ENCODE measurements around the gene EIF4E1B.

Gene EIF4E1B

DNA sequence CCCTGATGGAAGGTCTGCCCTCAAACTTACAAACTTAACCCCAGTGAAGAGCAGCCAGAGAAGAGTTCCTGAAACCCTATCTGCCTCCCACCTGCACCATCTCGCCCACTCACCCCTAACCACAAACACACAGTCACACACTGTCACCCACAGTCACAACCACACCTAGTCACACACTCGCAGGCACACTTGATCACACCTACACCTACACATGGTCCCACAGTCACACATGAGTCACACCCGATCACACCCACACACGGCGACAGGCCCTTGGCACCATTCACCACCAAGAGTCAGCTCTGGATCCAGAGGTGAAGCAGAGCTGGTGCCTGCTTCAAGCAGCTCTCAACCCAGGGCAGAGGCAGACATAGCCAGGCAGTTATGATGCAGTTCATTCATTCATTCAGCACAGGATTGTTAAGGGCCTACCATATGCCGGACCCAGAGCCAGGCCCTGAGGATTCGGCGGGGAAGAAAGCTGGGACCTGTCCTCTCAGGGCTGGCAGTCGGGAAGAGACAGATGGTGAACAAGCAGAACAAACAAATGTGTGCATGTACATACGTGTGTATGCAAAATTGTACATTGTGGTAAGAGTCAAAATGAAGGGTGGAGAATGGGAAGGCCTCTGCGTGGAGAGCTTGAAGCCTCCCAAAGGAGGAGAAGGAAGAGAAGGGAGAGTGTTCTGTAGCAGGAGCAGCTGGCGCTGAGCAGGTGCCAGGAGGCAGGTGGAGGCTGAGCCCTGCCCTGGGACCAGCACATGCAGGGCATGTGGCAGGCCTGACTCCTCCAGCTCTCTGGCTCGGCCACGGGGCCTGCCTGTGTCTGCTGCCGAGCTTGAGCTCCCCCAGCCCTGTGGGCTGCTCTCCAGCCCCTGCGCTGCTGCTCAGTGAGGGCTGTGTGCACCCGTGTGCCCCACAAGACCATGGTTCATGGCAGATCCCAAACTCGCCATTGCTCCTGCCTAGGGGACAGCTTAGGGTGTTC is 23.2 kb downstream of the EIF4E1B start:
- Histone ChIP-seq H3K27me3 (ENCODE audit: insufficient read depth, low read length) (no peaks in the 10 kb centered on the region), H3K36me3 (ENCODE audit: control insufficient read depth in 1 of 2, insufficient read depth in 2 of 2, low read length in 2 of 2) (peaks cover 5 to 19% of the 10 kb centered on the region in 2 experiments), H4K8ac (ENCODE audit: low read depth, low read length) (no peak overlapping the region), H2AFZ (ENCODE audit: insufficient read depth, low read length, poor library complexity) (no peak overlapping the region), H3K4me3 (ENCODE audit: low read depth, low read length) (no peak overlapping the region), H3K4me2 (ENCODE audit: low read length) (no peak overlapping the region), H2BK5ac (ENCODE audit: low read depth, low read length, poor library complexity) (no peak overlapping the region), H3K9ac (ENCODE audit: low read length) (no peak overlapping the region), H4K91ac (ENCODE audit: low read depth, low read length) (no peak overlapping the region), H3K4me1 (ENCODE audit: control insufficient read depth in 1 of 2, insufficient read depth in 2 of 2, low read length in 2 of 2) (no peaks in the 10 kb centered on the region), H3K14ac (ENCODE audit: low read length) (no peak overlapping the region), H3K23ac (ENCODE audit: low read length) (no peak overlapping the region), H3K79me2 (ENCODE audit: control insufficient read depth, insufficient read depth, low read length, poor library complexity) (no peaks in the 10 kb centered on the region), H2AK5ac (ENCODE audit: low read length) (no peak overlapping the region), H3K18ac (ENCODE audit: low read length) (no peak overlapping the region), H3K9me3 (ENCODE audit: insufficient read depth, low read depth, low read length) (no peaks in the 10 kb centered on the region), H3K79me1 (ENCODE audit: low read length) (no peaks in the 10 kb centered on the region), H2BK12ac (ENCODE audit: low read length) (no peak overlapping the region), H4K12ac (ENCODE audit: low read depth, low read length) (no peak overlapping the region), H2BK120ac (ENCODE audit: insufficient read depth, low read length, poor library complexity) (no peak overlapping the region), H3K27ac (ENCODE audit: low read depth, low read length) (no peak overlapping the region), H3K4ac (ENCODE audit: low read depth, low read length) (no peak overlapping the region)
- no peak for DNase-seq
- no CpG with 5 or more reads among the region's 18 CpGs for WGBS (ENCODE audit: extremely low coverage, insufficient coverage, insufficient read length)

- no peak overlapping the region for H2BK120ac ChIP-seq (ENCODE audit: insufficient read depth, low read length, poor library complexity)
- no peak overlapping the region for H3K18ac ChIP-seq (ENCODE audit: low read length)
- no peak overlapping the region for H3K4me3 ChIP-seq (ENCODE audit: low read depth, low read length)
- H3K4me1 ChIP-seq (ENCODE audit: control insufficient read depth in 1 of 2, insufficient read depth in 2 of 2, low read length in 2 of 2): no peaks in the 10 kb centered on the region
- no peaks in the 10 kb centered on the region for H3K9me3 ChIP-seq (ENCODE audit: insufficient read depth, low read depth, low read length)
- no peak overlapping the region for H2BK12ac ChIP-seq (ENCODE audit: low read length)
- H3K4ac ChIP-seq (ENCODE audit: low read depth, low read length): no peak overlapping the region
- no peaks in the 10 kb centered on the region for H3K27me3 ChIP-seq (ENCODE audit: insufficient read depth, low read length)
- H3K14ac ChIP-seq (ENCODE audit: low read length): no peak overlapping the region
- H3K36me3 ChIP-seq (ENCODE audit: control insufficient read depth in 1 of 2, insufficient read depth in 2 of 2, low read length in 2 of 2): peaks cover 5 to 19% of the 10 kb centered on the region in 2 experiments
- no peaks in the 10 kb centered on the region for H3K79me1 ChIP-seq (ENCODE audit: low read length)
- DNase-seq: no peak
- H3K4me2 ChIP-seq (ENCODE audit: low read length): no peak overlapping the region
- no peak overlapping the region for H2AFZ ChIP-seq (ENCODE audit: insufficient read depth, low read length, poor library complexity)
- H4K91ac ChIP-seq (ENCODE audit: low read depth, low read length): no peak overlapping the region
- no peak overlapping the region for H2AK5ac ChIP-seq (ENCODE audit: low read length)
- WGBS (ENCODE audit: extremely low coverage, insufficient coverage, insufficient read length): no CpG with 5 or more reads among the region's 14 CpGs
- H3K79me2 ChIP-seq (ENCODE audit: control insufficient read depth, insufficient read depth, low read length, poor library complexity): no peaks in the 10 kb centered on the region
- no peak overlapping the region for H2BK5ac ChIP-seq (ENCODE audit: low read depth, low read length, poor library complexity)
- H3K23ac ChIP-seq (ENCODE audit: low read length): no peak overlapping the region
- H4K8ac ChIP-seq (ENCODE audit: low read depth, low read length): no peak overlapping the region
- H4K12ac ChIP-seq (ENCODE audit: low read depth, low read length): no peak overlapping the region
- H3K27ac ChIP-seq (ENCODE audit: low read depth, low read length): no peak overlapping the region
- no peak overlapping the region for H3K9ac ChIP-seq (ENCODE audit: low read length)
Observed at GRCh38 chr5:176654856-176655255, 24.4 kb downstream of the EIF4E1B start.

GRCh38 chr5:176656467-176656990 is 26.1 kb downstream of the EIF4E1B start:
- DNase-seq: no peak
- H2AK5ac ChIP-seq (ENCODE audit: low read length): no peak overlapping the region
- H3K4me1 ChIP-seq (ENCODE audit: control insufficient read depth in 1 of 2, insufficient read depth in 2 of 2, low read length in 2 of 2): no peaks in the 10 kb centered on the region
- no peak overlapping the region for H2BK5ac ChIP-seq (ENCODE audit: low read depth, low read length, poor library complexity)
- no peak overlapping the region for H3K4me2 ChIP-seq (ENCODE audit: low read length)
- no peak overlapping the region for H2BK120ac ChIP-seq (ENCODE audit: insufficient read depth, low read length, poor library complexity)
- H3K14ac ChIP-seq (ENCODE audit: low read length): no peak overlapping the region
- no peak overlapping the region for H4K8ac ChIP-seq (ENCODE audit: low read depth, low read length)
- H2AFZ ChIP-seq (ENCODE audit: insufficient read depth, low read length, poor library complexity): no peak overlapping the region
- H3K36me3 ChIP-seq (ENCODE audit: control insufficient read depth in 1 of 2, insufficient read depth in 2 of 2, low read length in 2 of 2): peaks cover 5 to 19% of the 10 kb centered on the region in 2 experiments
- no CpG with 5 or more reads among the region's 13 CpGs for WGBS (ENCODE audit: extremely low coverage, insufficient coverage, insufficient read length)
- no peak overlapping the region for H2BK12ac ChIP-seq (ENCODE audit: low read length)
- no peak overlapping the region for H4K91ac ChIP-seq (ENCODE audit: low read depth, low read length)
- no peaks in the 10 kb centered on the region for H3K79me2 ChIP-seq (ENCODE audit: control insufficient read depth, insufficient read depth, low read length, poor library complexity)
- no peak overlapping the region for H4K12ac ChIP-seq (ENCODE audit: low read depth, low read length)
- H3K79me1 ChIP-seq (ENCODE audit: low read length): no peaks in the 10 kb centered on the region
- no peaks in the 10 kb centered on the region for H3K27me3 ChIP-seq (ENCODE audit: insufficient read depth, low read length)
- H3K9ac ChIP-seq (ENCODE audit: low read length): no peak overlapping the region
- no peak overlapping the region for H3K27ac ChIP-seq (ENCODE audit: low read depth, low read length)
- no peak overlapping the region for H3K4ac ChIP-seq (ENCODE audit: low read depth, low read length)
- no peak overlapping the region for H3K4me3 ChIP-seq (ENCODE audit: low read depth, low read length)
- no peak overlapping the region for H3K18ac ChIP-seq (ENCODE audit: low read length)
- no peak overlapping the region for H3K23ac ChIP-seq (ENCODE audit: low read length)
- no peaks in the 10 kb centered on the region for H3K9me3 ChIP-seq (ENCODE audit: insufficient read depth, low read depth, low read length)

GRCh38 chr5:176658007-176658599 is 27.6 kb downstream of the EIF4E1B start:
- no CpG with 5 or more reads among the region's 14 CpGs for WGBS (ENCODE audit: extremely low coverage, insufficient coverage, insufficient read length)

More at GRCh38 chr5:176658007-176658599, 27.6 kb downstream of the EIF4E1B start:
- peak; percentile 40 to 76 for DNase-seq
- Histone ChIP-seq H2AK5ac (ENCODE audit: low read length) (no peak overlapping the region), H3K27ac (ENCODE audit: low read depth, low read length) (no peak overlapping the region), H2AFZ (ENCODE audit: insufficient read depth, low read length, poor library complexity) (no peak overlapping the region), H3K9ac (ENCODE audit: low read length) (no peak overlapping the region), H3K4me3 (ENCODE audit: low read depth, low read length) (no peak overlapping the region), H3K79me2 (ENCODE audit: control insufficient read depth, insufficient read depth, low read length, poor library complexity) (no peaks in the 10 kb centered on the region), H2BK5ac (ENCODE audit: low read depth, low read length, poor library complexity) (no peak overlapping the region), H3K79me1 (ENCODE audit: low read length) (no peaks in the 10 kb centered on the region), H3K4me2 (ENCODE audit: low read length) (no peak overlapping the region), H3K27me3 (ENCODE audit: insufficient read depth, low read length) (no peaks in the 10 kb centered on the region), H3K4me1 (ENCODE audit: control insufficient read depth in 1 of 2, insufficient read depth in 2 of 2, low read length in 2 of 2) (no peaks in the 10 kb centered on the region), H3K23ac (ENCODE audit: low read length) (no peak overlapping the region), H2BK12ac (ENCODE audit: low read length) (no peak overlapping the region), H3K36me3 (ENCODE audit: control insufficient read depth in 1 of 2, insufficient read depth in 2 of 2, low read length in 2 of 2) (peaks cover 5 to 16% of the 10 kb centered on the region in 2 experiments), H3K4ac (ENCODE audit: low read depth, low read length) (no peak overlapping the region), H2BK120ac (ENCODE audit: insufficient read depth, low read length, poor library complexity) (no peak overlapping the region), H3K14ac (ENCODE audit: low read length) (no peak overlapping the region), H4K12ac (ENCODE audit: low read depth, low read length) (no peak overlapping the region), H3K18ac (ENCODE audit: low read length) (no peak overlapping the region), H4K8ac (ENCODE audit: low read depth, low read length) (no peak overlapping the region), H4K91ac (ENCODE audit: low read depth, low read length) (no peak overlapping the region), H3K9me3 (ENCODE audit: insufficient read depth, low read depth, low read length) (no peaks in the 10 kb centered on the region)

Measured in trophoblast cell (in vitro differentiated cells and primary cell).